ENCODE data around the gene SYNDIG1.

GRCh38 chr20:24701027-24701426 is 231.6 kb downstream of the SYNDIG1 start:
- no peak for TF ChIP-seq CTCF (IDR thresholded peaks at IDR 0.05; ENCODE audit: insufficient read depth, low read depth, low read length)
- TF ChIP-seq EZH2 (IDR thresholded peaks at IDR 0.05; ENCODE audit: insufficient read depth, low read length): no peak

All from astrocyte (in vitro differentiated cells and primary cell).